Neuronal stem cell (in vitro differentiated cells): ENCODE results near the gene CCND3.

Experiments used
- DNase-seq: peaks from one replicate; pipeline ENCODE4 v3.0.0-alpha.2; 2013; ENCODE audit warnings: low spot score
- H2AFZ ChIP-seq: one replicate; pipeline ENCODE4 v1.6.1; 2013; ENCODE audit warnings: mild to moderate bottlenecking, low read length, inconsistent platforms
- H2AK5ac ChIP-seq: 2 replicates; pipeline ENCODE4 v1.6.1; 2013; ENCODE audit warnings: low read depth, mild to moderate bottlenecking, inconsistent platforms, low read length, moderate library complexity, mixed read lengths
- H2BK120ac ChIP-seq: 2 replicates; pipeline ENCODE4 v1.6.1; 2013; ENCODE audit warnings: low read depth, mild to moderate bottlenecking, inconsistent platforms, low read length, moderate library complexity, mixed read lengths
- H2BK12ac ChIP-seq: one replicate; pipeline ENCODE4 v1.6.1; 2013; ENCODE audit warnings: low read length, inconsistent platforms
- H2BK15ac ChIP-seq: 2 replicates; pipeline ENCODE4 v1.6.1; 2013; ENCODE audit warnings: mild to moderate bottlenecking, low read length, inconsistent platforms, mixed read lengths
- H2BK5ac ChIP-seq: one replicate; pipeline ENCODE4 v1.6.1; 2013; ENCODE audit warnings: inconsistent platforms, mild to moderate bottlenecking, low read length, moderate library complexity
- H3K14ac ChIP-seq: one replicate; pipeline ENCODE4 v1.6.1; 2013; ENCODE audit warnings: low read length, inconsistent platforms
- H3K18ac ChIP-seq: 2 replicates; pipeline ENCODE4 v1.6.1; 2013; ENCODE audit warnings: low read length, inconsistent platforms
- H3K23ac ChIP-seq: 2 replicates; pipeline ENCODE4 v1.6.1; 2013; ENCODE audit warnings: low read depth, mild to moderate bottlenecking, mixed read lengths, low read length, inconsistent platforms; ENCODE audit not compliant: poor library complexity
- H3K27ac ChIP-seq: replicated peaks from 3 replicates; pipeline ENCODE4 v1.5.1; 2013; ENCODE audit warnings: low read length, inconsistent platforms
- H3K27me3 ChIP-seq, 3 experiments: 2 replicates each; pipeline ENCODE4 v1.6.1; 2013; ENCODE audit warnings: low read length in 3 of 3, mild to moderate bottlenecking in 2 of 3, inconsistent platforms in 1 of 3, low read depth in 1 of 3, mixed read lengths in 1 of 3, moderate library complexity in 1 of 3; ENCODE audit not compliant: control insufficient read depth in 3 of 3, insufficient read depth in 3 of 3
- H3K36me3 ChIP-seq, 2 donors: replicated peaks in 1 of 2; 2 replicates each; pipeline ENCODE4 v1.6.1; 2013; ENCODE audit warnings: low read length in 2 of 2; ENCODE audit not compliant: control insufficient read depth in 2 of 2, insufficient read depth in 2 of 2
- H3K4ac ChIP-seq: 2 replicates; pipeline ENCODE4 v1.6.1; 2013; ENCODE audit warnings: inconsistent platforms, mild to moderate bottlenecking, low read length, moderate library complexity
- H3K4me1 ChIP-seq, 2 donors: 1 replicate in 1 of 2; 2 replicates in 1 of 2; pipeline ENCODE4 v1.6.1; 2013; ENCODE audit warnings: low read length in 2 of 2, low read depth in 1 of 2; ENCODE audit not compliant: control insufficient read depth in 2 of 2, insufficient read depth in 1 of 2
- H3K4me2 ChIP-seq: one replicate; pipeline ENCODE4 v1.6.1; 2013; ENCODE audit warnings: mild to moderate bottlenecking, low read length, inconsistent platforms; ENCODE audit not compliant: insufficient read depth, poor library complexity, severe bottlenecking
- H3K4me3 ChIP-seq, 2 donors: 2 replicates each; pipeline ENCODE4 v1.5.1; 2013; ENCODE audit warnings: low read length in 2 of 2, mild to moderate bottlenecking in 2 of 2, inconsistent platforms in 1 of 2, moderate library complexity in 1 of 2
- H3K79me1 ChIP-seq: one replicate; pipeline ENCODE4 v1.6.1; 2013; ENCODE audit warnings: low read depth, mild to moderate bottlenecking, inconsistent platforms, low read length, moderate library complexity
- H3K9ac ChIP-seq: one replicate; pipeline ENCODE4 v1.6.1; 2013; ENCODE audit warnings: mild to moderate bottlenecking, low read depth, low read length, inconsistent platforms; ENCODE audit not compliant: poor library complexity
- H3K9me3 ChIP-seq, 2 donors: replicated peaks in 1 of 2; 2 replicates each; pipeline versions ENCODE3 to v1.6.1; 2013; ENCODE audit warnings: low read length in 2 of 2, mild to moderate bottlenecking in 2 of 2, inconsistent platforms in 1 of 2, low read depth in 1 of 2, mixed read lengths in 1 of 2, moderate library complexity in 1 of 2; ENCODE audit not compliant: control insufficient read depth in 2 of 2, insufficient read depth in 1 of 2
- H4K8ac ChIP-seq: one replicate; pipeline ENCODE4 v1.6.1; 2013; ENCODE audit warnings: low read depth, mild to moderate bottlenecking, inconsistent platforms, low read length, moderate library complexity
- H4K91ac ChIP-seq: one replicate; pipeline ENCODE4 v1.6.1; 2013; ENCODE audit warnings: low read length, low read depth, mild to moderate bottlenecking, inconsistent platforms; ENCODE audit not compliant: poor library complexity
- WGBS, 2 donors: extraction: QIAGEN DNeasy Blood & Tissue Kit; methylation state at CpG; one replicate each; pipeline ENCODE4 v1.1.7; 2013; ENCODE audit warnings: missing lambda C conversion rate in 2 of 2, mixed read lengths in 1 of 2; ENCODE audit not compliant: insufficient read length in 2 of 2, insufficient replicate concordance in 1 of 2; ENCODE audit errors: extremely low coverage in 2 of 2; 5-methylcytosine and 5-hydroxymethylcytosine counted together

Gene CCND3

DNA sequence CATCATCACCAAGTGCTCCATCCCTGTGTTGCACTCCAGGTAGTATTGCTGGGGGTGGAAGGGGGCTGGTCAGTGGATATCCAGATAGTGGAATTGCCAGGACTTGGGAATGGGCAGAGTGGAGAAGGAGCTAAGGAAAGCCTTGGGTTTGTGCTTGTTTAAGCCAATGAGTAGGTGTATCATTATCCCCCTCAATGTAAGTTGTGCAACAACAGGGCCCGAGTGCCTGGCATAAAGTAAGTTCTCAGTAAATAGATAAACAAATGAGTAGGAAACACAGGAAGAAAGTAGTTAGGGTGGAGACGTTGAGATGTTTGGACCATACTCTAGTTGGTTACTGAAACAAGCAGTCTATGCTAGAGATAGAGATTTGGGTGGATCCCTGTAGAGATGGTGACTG, 9.8 kb downstream of the CCND3 start:
- H3K14ac ChIP-seq: no peak overlapping the region
- H3K4ac ChIP-seq: no peak overlapping the region
- no peak overlapping the region for H2BK15ac ChIP-seq
- H3K4me1 ChIP-seq: no peaks in the 10 kb centered on the region
- DNase-seq: no peak
- H3K4me3 ChIP-seq: no peak overlapping the region
- H2BK5ac ChIP-seq: no peak overlapping the region
- H3K18ac ChIP-seq: no peak overlapping the region
- no peak overlapping the region for H3K9ac ChIP-seq
- no peak overlapping the region for H4K91ac ChIP-seq
- no CpG with 5 or more reads among the region's 2 CpGs for WGBS, 2 donors
- H3K23ac ChIP-seq: no peak overlapping the region
- no peak overlapping the region for H3K4me2 ChIP-seq
- H3K27me3 ChIP-seq: no peaks in the 10 kb centered on the region
- H2BK120ac ChIP-seq: no peak overlapping the region
- H3K9me3 ChIP-seq: no peaks in the 10 kb centered on the region
- peaks cover 2% of the 10 kb centered on the region for H3K79me1 ChIP-seq
- H2BK12ac ChIP-seq: no peak overlapping the region
- no peak overlapping the region for H2AK5ac ChIP-seq
- H3K36me3 ChIP-seq: peaks cover 75 to 99% of the 10 kb centered on the region in 2 donors
- H3K27ac ChIP-seq: no peak overlapping the region
- H4K8ac ChIP-seq: no peak overlapping the region
- H2AFZ ChIP-seq: no peak overlapping the region

GRCh38 chr6:41929924-41930323, 11.7 kb downstream of the CCND3 start:
- Histone ChIP-seq H2BK15ac (no peak overlapping the region), H4K8ac (no peak overlapping the region), H3K79me1 (peaks cover 3% of the 10 kb centered on the region), H3K4me3 (peak overlapping the region in 1 of 2 donors; percentile 11), H3K18ac (no peak overlapping the region), H2AK5ac (no peak overlapping the region), H3K27ac (no peak overlapping the region), H4K91ac (no peak overlapping the region), H3K4me2 (no peak overlapping the region), H3K4me1 (no peaks in the 10 kb centered on the region), H3K9me3 (no peaks in the 10 kb centered on the region), H3K36me3 (peaks cover 70 to 94% of the 10 kb centered on the region in 2 donors), H3K9ac (no peak overlapping the region), H3K4ac (no peak overlapping the region), H3K23ac (no peak overlapping the region), H2BK120ac (no peak overlapping the region), H2BK5ac (no peak overlapping the region), H2BK12ac (no peak overlapping the region), H3K27me3 (no peaks in the 10 kb centered on the region), H3K14ac (no peak overlapping the region), H2AFZ (no peak overlapping the region)
- WGBS, 2 donors: no CpG with 5 or more reads among the region's 6 CpGs
- DNase-seq: no peak

GRCh38 chr6:41927253-41927652, 14.4 kb downstream of the CCND3 start:
- H2BK15ac ChIP-seq: no peak overlapping the region
- H3K4ac ChIP-seq: no peak overlapping the region
- no peak overlapping the region for H2BK5ac ChIP-seq
- no peak overlapping the region for H4K8ac ChIP-seq
- no peak overlapping the region for H2BK120ac ChIP-seq
- H3K9ac ChIP-seq: no peak overlapping the region
- H4K91ac ChIP-seq: no peak overlapping the region
- no peak overlapping the region for H3K27ac ChIP-seq
- H3K79me1 ChIP-seq: peaks cover 12% of the 10 kb centered on the region
- peaks cover 4 to 6% of the 10 kb centered on the region in 2 donors for H3K4me1 ChIP-seq
- no peak overlapping the region for H3K18ac ChIP-seq
- H3K14ac ChIP-seq: no peak overlapping the region
- H3K9me3 ChIP-seq: no peaks in the 10 kb centered on the region
- H3K36me3 ChIP-seq: peaks cover 62 to 92% of the 10 kb centered on the region in 2 donors
- H3K4me3 ChIP-seq: no peak overlapping the region
- no peak for DNase-seq
- H3K4me2 ChIP-seq: no peak overlapping the region
- no peak overlapping the region for H2AFZ ChIP-seq
- no CpG with 5 or more reads among the region's 6 CpGs for WGBS, 2 donors
- H2AK5ac ChIP-seq: no peak overlapping the region
- H3K27me3 ChIP-seq: no peaks in the 10 kb centered on the region
- no peak overlapping the region for H3K23ac ChIP-seq
- no peak overlapping the region for H2BK12ac ChIP-seq

DNA sequence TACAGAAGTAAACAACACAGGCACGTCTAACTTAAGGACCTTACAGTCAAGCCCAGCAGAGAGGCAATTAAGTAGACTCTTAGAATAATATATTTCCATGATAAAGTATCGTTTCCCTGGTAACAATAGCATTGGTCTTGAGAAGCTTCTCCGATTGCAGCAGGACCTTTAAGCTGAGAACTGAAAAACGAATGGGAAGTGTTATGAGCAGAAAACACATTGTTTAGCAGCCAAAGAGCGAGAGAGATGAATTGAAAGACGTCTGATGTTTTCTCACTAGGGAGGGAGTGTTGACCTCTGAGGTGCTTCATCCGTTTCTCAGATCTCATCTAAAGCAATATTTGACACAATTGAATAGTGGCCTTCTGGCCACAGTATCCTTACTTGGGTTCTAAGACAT, 19.5 kb downstream of the CCND3 start:
- H3K4me2 ChIP-seq: peak overlapping the region; percentile 70
- H2AFZ ChIP-seq: peak overlapping the region; percentile 92
- no peaks in the 10 kb centered on the region for H3K9me3 ChIP-seq
- H2BK12ac ChIP-seq: no peak overlapping the region
- H3K18ac ChIP-seq: no peak overlapping the region
- no peak overlapping the region for H3K4ac ChIP-seq
- peak overlapping the region; percentile 66 to 92 for H3K4me3 ChIP-seq
- no peaks in the 10 kb centered on the region for H3K27me3 ChIP-seq
- H3K14ac ChIP-seq: no peak overlapping the region
- H3K79me1 ChIP-seq: peaks cover 13% of the 10 kb centered on the region
- no peak overlapping the region for H3K23ac ChIP-seq
- H4K8ac ChIP-seq: no peak overlapping the region
- H4K91ac ChIP-seq: no peak overlapping the region
- H3K27ac ChIP-seq: no peak overlapping the region
- H2BK15ac ChIP-seq: no peak overlapping the region
- H2BK120ac ChIP-seq: no peak overlapping the region
- no CpG with 5 or more reads among the region's 7 CpGs for WGBS, 2 donors
- no peak for DNase-seq
- peaks cover 15 to 47% of the 10 kb centered on the region in 2 donors for H3K36me3 ChIP-seq
- H2AK5ac ChIP-seq: no peak overlapping the region
- H3K9ac ChIP-seq: no peak overlapping the region
- H2BK5ac ChIP-seq: no peak overlapping the region
- peaks cover 7 to 16% of the 10 kb centered on the region in 2 donors for H3K4me1 ChIP-seq
